ENCODE data around the gene ACOT13. TPM values are rescaled to one million over a fixed set of nuclear protein-coding genes. Genes with fewer than 3 reads are reported as not detected.

The ACOT13 gene
- total RNA-seq, 2 experiments from 2014 or later = 28.9 to 33.6 TPM

- peaks cover 16% of the 10 kb centered on the region for H3K36me3 Mint-ChIP-seq (ENCODE audit: low read depth)
- TF ChIP-seq CTCF (IDR thresholded peaks at IDR 0.05) = no peak
- H3K4me3 Mint-ChIP-seq = no peak overlapping the region
- H3K9me3 Mint-ChIP-seq = no peaks in the 10 kb centered on the region
- H3K4me1 Mint-ChIP-seq (ENCODE audit: low read depth) = peaks cover 9% of the 10 kb centered on the region
- DNase-seq = no peak
- intact Hi-C loops (cut with micrococcal nuclease) = no loop called here
- ATAC-seq = no peak
- H3K27me3 Mint-ChIP-seq = peaks cover 9% of the 10 kb centered on the region
- ChIA-PET POLR2A (no interaction called here), CTCF (no interaction called here)
- H3K27ac Mint-ChIP-seq = no peak overlapping the region
These were observed 17.2 kb upstream of the ACOT13 start for GRCh38 chr6:24649691-24650090.

GRCh38 chr6:24650365-24650764 lies 16.5 kb upstream of the ACOT13 start:
- Mint-ChIP-seq H3K4me1 (ENCODE audit: low read depth) (peaks cover 6% of the 10 kb centered on the region), H3K36me3 (ENCODE audit: low read depth) (peaks cover 16% of the 10 kb centered on the region), H3K9me3 (no peaks in the 10 kb centered on the region), H3K27ac (no peak overlapping the region), H3K27me3 (peaks cover 4% of the 10 kb centered on the region), H3K4me3 (no peak overlapping the region)
- CTCF ChIA-PET = no interaction called here
- ATAC-seq (no peak), DNase-seq (no peak)
- TF ChIP-seq CTCF (IDR thresholded peaks at IDR 0.05) = no peak
- POLR2A ChIA-PET = no interaction called here
- intact Hi-C loops (cut with micrococcal nuclease) = no loop called here

GRCh38 chr6:24655215-24655614 lies 11.7 kb upstream of the ACOT13 start:
- CTCF ChIA-PET = interaction anchor here (1.0 to 1.4 kb wide), 6 partner anchors 10 to 132 kb away, joined by 3 to 5 read pairs (median 4); partner anchors contain the start of genes ACOT13 and TDP2
- H3K4me1 Mint-ChIP-seq (ENCODE audit: low read depth) = peaks cover 21% of the 10 kb centered on the region
- ATAC-seq (peak; percentile 47), DNase-seq (no peak)
- POLR2A ChIA-PET = interaction anchor here (0.8 to 2.0 kb wide), 2 partner anchors 9 to 11 kb away, joined by 3 to 15 read pairs; partner anchors contain the start of genes ACOT13, KIAA0319 and TDP2
- no peak for TF ChIP-seq CTCF (IDR thresholded peaks at IDR 0.05)
- no peaks in the 10 kb centered on the region for H3K27me3 Mint-ChIP-seq
- intact Hi-C loops (cut with micrococcal nuclease) = no loop called here
- H3K36me3 Mint-ChIP-seq (ENCODE audit: low read depth) = peaks cover 32% of the 10 kb centered on the region
- H3K9me3 Mint-ChIP-seq = no peaks in the 10 kb centered on the region
- H3K4me3 Mint-ChIP-seq = no peak overlapping the region
- peak overlapping the region; percentile 75 for H3K27ac Mint-ChIP-seq

GRCh38 chr6:24658573-24659560 lies 8.0 kb upstream of the ACOT13 start:
- no peak for ATAC-seq
- TF ChIP-seq CTCF (IDR thresholded peaks at IDR 0.05) = no peak
- DNase-seq = no peak
- Mint-ChIP-seq H3K27me3 (no peaks in the 10 kb centered on the region), H3K4me3 (no peak overlapping the region), H3K4me1 (ENCODE audit: low read depth) (peaks cover 37% of the 10 kb centered on the region), H3K27ac (peak overlapping the region; percentile 10), H3K9me3 (no peaks in the 10 kb centered on the region), H3K36me3 (ENCODE audit: low read depth) (peaks cover 41% of the 10 kb centered on the region)
- ChIA-PET POLR2A (interaction anchor here (1.6 kb wide), 1 partner anchor 8 kb away, joined by 5 read pairs; the partner anchor contains the start of genes ACOT13 and TDP2), CTCF (interaction anchor here (1.4 kb wide), 1 partner anchor 8 kb away, joined by 4 read pairs; the partner anchor contains the start of genes ACOT13 and TDP2)
- intact Hi-C loops (cut with micrococcal nuclease) = no loop called here

- no peak for DNase-seq
- Mint-ChIP-seq H3K9me3 (no peaks in the 10 kb centered on the region), H3K4me3 (no peak overlapping the region), H3K4me1 (ENCODE audit: low read depth) (peaks cover 41% of the 10 kb centered on the region), H3K27ac (peak overlapping the region; percentile 40), H3K36me3 (ENCODE audit: low read depth) (peaks cover 47% of the 10 kb centered on the region), H3K27me3 (no peaks in the 10 kb centered on the region)
- no peak for TF ChIP-seq CTCF (IDR thresholded peaks at IDR 0.05)
- intact Hi-C loops (cut with micrococcal nuclease) = no loop called here
- POLR2A ChIA-PET = no interaction called here
- ATAC-seq = no peak
- CTCF ChIA-PET = no interaction called here
These were observed 7.3 kb upstream of the ACOT13 start for GRCh38 chr6:24659561-24659960.
